ENCODE measurements around the gene LSAMP. TPM values are rescaled to one million over a fixed set of nuclear protein-coding genes. Genes with fewer than 3 reads are reported as not detected.
A peak's percentile ranks its signal among the peaks of the same experiment; 100 is the strongest.

Gene LSAMP
- total and polyA plus RNA-seq, 2 of the 13 experiments (the other 11 are each of a cell fraction or from before 2014, with no cell fraction given): not detected

GRCh38 chr3:115783938-115784738 lies 661.1 kb downstream of the LSAMP start (continued):
- TF ChIP-seq UBTF (CRISPR knock-in tag; IDR thresholded peaks at IDR 0.05) (peak; percentile 84), NFRKB (IDR thresholded peaks at IDR 0.05) (no peak), XRCC5 (optimal IDR thresholded peaks at IDR 0.05; ENCODE audit: low read length) (peak; percentile 43), ZNF292 (CRISPR knock-in tag; IDR thresholded peaks at IDR 0.05; ENCODE audit: borderline replicate concordance, low read depth) (peak; percentile 69; the same call in 1 of the 2 replicates), BORCS8-MEF2B (CRISPR knock-in tag; IDR thresholded peaks at IDR 0.05) (peak; percentile 95), ZNF678 (CRISPR knock-in tag; IDR thresholded peaks at IDR 0.05) (no peak), BATF2 (CRISPR knock-in tag; IDR thresholded peaks at IDR 0.05) (no peak; the same call in 1 of the 2 replicates), FOXK2 (IDR thresholded peaks at IDR 0.05) (no peak), GATA4 (IDR thresholded peaks at IDR 0.05; ENCODE audit: borderline replicate concordance, low read depth) (no peak), NFYC (CRISPR knock-in tag; IDR thresholded peaks at IDR 0.05) (no peak), ZNF337 (CRISPR knock-in tag; IDR thresholded peaks at IDR 0.05; ENCODE audit: borderline replicate concordance, low read depth) (no peak), SKI (IDR thresholded peaks at IDR 0.05; ENCODE audit: partially characterized antibody) (peak; percentile 49), ZNF552 (CRISPR knock-in tag; IDR thresholded peaks at IDR 0.05; ENCODE audit: borderline replicate concordance) (no peak; the same call in 1 of the 2 replicates), PRPF4 (IDR thresholded peaks at IDR 0.05; ENCODE audit: low read depth, low read length, poor library complexity, severe bottlenecking) (peak; percentile 70), NR1H2 (CRISPR knock-in tag; IDR thresholded peaks at IDR 0.05; ENCODE audit: borderline replicate concordance, low read depth) (no peak), ZSCAN31 (CRISPR knock-in tag; IDR thresholded peaks at IDR 0.05; ENCODE audit: low read depth) (peak; percentile 86), LBX2 (CRISPR knock-in tag; IDR thresholded peaks at IDR 0.05; ENCODE audit: borderline replicate concordance) (no peak), U2AF1 (optimal IDR thresholded peaks at IDR 0.05; ENCODE audit: low read depth, low read length) (no peak), ZNF20 (CRISPR knock-in tag; IDR thresholded peaks at IDR 0.05) (no peak), ETS1 (CRISPR knock-in tag; IDR thresholded peaks at IDR 0.05) (no peak), PRMT3 (CRISPR knock-in tag; IDR thresholded peaks at IDR 0.05; ENCODE audit: borderline replicate concordance, low read depth) (peak; percentile 54; the same call in 1 of the 2 replicates), HNF4A (CRISPR knock-in tag; IDR thresholded peaks at IDR 0.05) (no peak), ZFP91 (CRISPR knock-in tag; IDR thresholded peaks at IDR 0.05; ENCODE audit: borderline replicate concordance) (peak; percentile 81), ZBTB20 (CRISPR knock-in tag; IDR thresholded peaks at IDR 0.05; ENCODE audit: borderline replicate concordance, low read depth) (0 out of 2 replicates have a peak, but pooled peaks have one; percentile 25)

Measured in HepG2 (cell line).